ENCODE data around the gene FBXO22.

DNA sequence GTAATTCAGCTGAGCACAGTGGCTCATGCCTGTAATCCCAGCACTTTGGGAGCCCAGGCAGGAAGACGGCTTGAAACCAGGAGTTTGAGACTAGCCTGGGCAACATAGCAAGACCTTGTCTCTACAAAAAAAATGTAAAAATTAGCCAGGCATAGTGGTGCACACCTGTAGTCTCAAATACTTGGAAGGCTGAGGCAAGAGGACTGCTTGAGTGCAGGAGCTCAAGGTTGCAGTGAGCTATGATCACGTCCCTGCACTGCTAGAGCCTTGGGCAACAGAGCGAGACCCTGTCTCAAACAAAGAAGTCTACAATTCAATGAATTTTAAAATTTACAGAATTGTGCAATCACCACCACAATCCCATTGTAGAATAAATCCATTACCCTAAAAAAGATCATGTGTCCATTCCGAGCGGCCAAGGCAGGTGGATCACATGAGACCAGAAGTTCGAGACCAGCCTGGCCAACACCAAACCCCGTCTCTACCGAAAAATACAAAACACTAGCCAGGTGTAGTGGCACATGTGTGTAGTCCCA, 45.2 kb downstream of the FBXO22 start:
- TF ChIP-seq, protein P1, sequence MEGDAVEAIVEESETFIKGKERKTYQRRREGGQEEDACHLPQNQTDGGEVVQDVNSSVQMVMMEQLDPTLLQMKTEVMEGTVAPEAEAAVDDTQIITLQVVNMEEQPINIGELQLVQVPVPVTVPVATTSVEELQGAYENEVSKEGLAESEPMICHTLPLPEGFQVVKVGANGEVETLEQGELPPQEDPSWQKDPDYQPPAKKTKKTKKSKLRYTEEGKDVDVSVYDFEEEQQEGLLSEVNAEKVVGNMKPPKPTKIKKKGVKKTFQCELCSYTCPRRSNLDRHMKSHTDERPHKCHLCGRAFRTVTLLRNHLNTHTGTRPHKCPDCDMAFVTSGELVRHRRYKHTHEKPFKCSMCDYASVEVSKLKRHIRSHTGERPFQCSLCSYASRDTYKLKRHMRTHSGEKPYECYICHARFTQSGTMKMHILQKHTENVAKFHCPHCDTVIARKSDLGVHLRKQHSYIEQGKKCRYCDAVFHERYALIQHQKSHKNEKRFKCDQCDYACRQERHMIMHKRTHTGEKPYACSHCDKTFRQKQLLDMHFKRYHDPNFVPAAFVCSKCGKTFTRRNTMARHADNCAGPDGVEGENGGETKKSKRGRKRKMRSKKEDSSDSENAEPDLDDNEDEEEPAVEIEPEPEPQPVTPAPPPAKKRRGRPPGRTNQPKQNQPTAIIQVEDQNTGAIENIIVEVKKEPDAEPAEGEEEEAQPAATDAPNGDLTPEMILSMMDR (IDR thresholded peaks at IDR 0.05; ENCODE audit: insufficient read depth, low read length): no peak
- TF ChIP-seq GABPA (IDR thresholded peaks at IDR 0.05; ENCODE audit: low read depth): no peak

Data from HL-60 (cell line).